Measurements from ENCODE around the gene CD3D.

- no peak for TF ChIP-seq CEBPB (IDR thresholded peaks at IDR 0.05; ENCODE audit: low read depth, low read length)
- no peak for TF ChIP-seq CTCF (conservative IDR thresholded peaks at IDR 0.05; ENCODE audit: low read depth, low read length)
- no peak for TF ChIP-seq MXI1 (IDR thresholded peaks at IDR 0.05; ENCODE audit: borderline replicate concordance, low read depth, low read length)
- no peak for TF ChIP-seq USF2 (IDR thresholded peaks at IDR 0.05; ENCODE audit: low read depth, low read length)
- no peak for TF ChIP-seq POLR2A (IDR thresholded peaks at IDR 0.05; ENCODE audit: low read depth, low read length)
- TF ChIP-seq MAZ (IDR thresholded peaks at IDR 0.05; ENCODE audit: borderline replicate concordance, low read depth, low read length), result no peak
- no peak for TF ChIP-seq CHD1 (IDR thresholded peaks at IDR 0.05; ENCODE audit: low read depth, low read length)
- TF ChIP-seq RAD21 (IDR thresholded peaks at IDR 0.05; ENCODE audit: low read length), result no peak
- TF ChIP-seq SMC3 (IDR thresholded peaks at IDR 0.05; ENCODE audit: low read depth, low read length), result no peak
- no peak for TF ChIP-seq RCOR1 (IDR thresholded peaks at IDR 0.05; ENCODE audit: insufficient replicate concordance, low read length)
Measured at GRCh38 chr11:118294053-118294452, 48.5 kb downstream of the CD3D start.
